GM12865 (cell line): ENCODE measurements around the gene MMEL1.

ENCODE experiments used
- DNase-seq: peaks from one replicate; pipeline ENCODE4 v3.0.0; 2010; ENCODE audit warnings: low read depth
- H3K4me3 ChIP-seq: 2 replicates; pipeline ENCODE4 v1.5.1; 2011; ENCODE audit warnings: mild to moderate bottlenecking, low read depth, low read length, control low read depth
- CTCF ChIP-seq: IDR thresholded peaks from 2 replicates; pipeline ENCODE4 v1.5.1; 2011; ENCODE audit warnings: low read length, control low read depth, low read depth, inconsistent platforms; ENCODE audit not compliant: insufficient read depth; ENCODE audit errors: missing control alignments

The MMEL1 gene

DNA sequence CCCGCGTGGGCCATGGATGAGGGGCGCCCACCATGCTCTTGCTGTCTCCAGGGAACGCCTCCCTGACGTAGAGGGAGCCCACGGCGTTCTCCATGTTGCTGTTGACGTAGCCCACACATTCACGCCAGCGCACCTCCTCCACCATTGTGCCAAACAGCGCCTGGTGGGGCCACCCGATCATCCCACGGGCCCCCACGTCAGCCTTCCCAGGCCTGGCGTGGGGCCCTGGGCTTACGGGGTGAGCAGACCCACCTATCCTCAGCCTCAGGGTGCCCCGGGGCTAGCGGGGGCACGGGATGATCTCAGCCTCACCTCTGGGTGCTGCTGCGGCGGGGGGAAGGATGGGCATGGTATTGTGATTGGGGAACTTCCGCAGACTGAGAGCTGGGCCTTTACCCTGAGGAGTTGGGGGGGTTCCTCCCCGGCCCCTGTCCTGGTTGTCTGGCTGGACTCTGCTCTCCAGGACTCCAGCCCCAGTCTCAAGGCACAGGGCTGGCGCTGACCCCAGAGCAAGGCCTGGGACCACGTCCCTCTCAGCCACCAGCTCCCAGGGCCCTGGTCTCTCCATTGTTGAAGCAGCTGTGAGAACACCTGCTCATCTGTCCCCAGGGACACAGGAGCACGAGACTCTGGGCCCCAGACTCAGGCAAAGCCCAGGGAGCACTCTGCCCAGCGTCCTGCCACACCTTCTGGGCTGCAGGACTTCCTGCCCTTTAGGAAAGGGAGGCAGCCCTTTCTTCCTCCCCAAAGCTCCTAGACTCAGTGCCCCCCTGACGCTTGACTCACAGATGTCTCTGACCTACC lies 36.1 kb downstream of the MMEL1 start:
- TF ChIP-seq CTCF: no peak
- no peak overlapping the region for H3K4me3 ChIP-seq
- no peak for DNase-seq

- no peak overlapping the region for H3K4me3 ChIP-seq
- TF ChIP-seq CTCF: no peak
- no peak for DNase-seq
Observed at GRCh38 chr1:2595812-2596529, 36.8 kb downstream of the MMEL1 start.

DNA sequence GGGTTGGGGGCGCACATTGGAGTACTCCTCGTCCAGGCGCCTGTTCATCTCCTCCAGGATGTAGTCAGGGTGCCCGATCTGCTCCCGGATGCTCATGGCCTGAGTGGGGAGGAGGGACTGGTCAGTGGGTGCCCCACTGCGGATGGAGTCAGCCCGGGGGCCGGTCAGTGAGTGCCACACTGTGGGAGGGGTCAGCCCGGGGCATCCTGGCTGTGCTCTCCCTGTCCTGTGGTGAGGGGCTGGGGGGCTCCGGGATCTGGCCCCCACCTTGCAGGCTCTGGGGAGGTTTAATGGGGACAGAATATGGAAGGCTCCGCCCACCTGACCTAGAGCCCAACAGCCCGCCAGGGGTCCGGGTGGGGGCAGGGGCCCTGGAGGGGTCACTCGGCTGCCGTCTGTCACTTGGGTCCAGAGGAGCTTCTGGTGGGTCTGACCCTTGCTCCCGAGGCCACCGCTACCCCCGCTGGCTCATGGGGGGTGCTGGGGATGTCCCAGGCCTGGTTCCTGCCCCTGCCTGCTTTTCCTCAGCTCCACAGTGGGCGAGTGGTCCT lies 37.5 kb downstream of the MMEL1 start:
- TF ChIP-seq CTCF: no peak

DNA sequence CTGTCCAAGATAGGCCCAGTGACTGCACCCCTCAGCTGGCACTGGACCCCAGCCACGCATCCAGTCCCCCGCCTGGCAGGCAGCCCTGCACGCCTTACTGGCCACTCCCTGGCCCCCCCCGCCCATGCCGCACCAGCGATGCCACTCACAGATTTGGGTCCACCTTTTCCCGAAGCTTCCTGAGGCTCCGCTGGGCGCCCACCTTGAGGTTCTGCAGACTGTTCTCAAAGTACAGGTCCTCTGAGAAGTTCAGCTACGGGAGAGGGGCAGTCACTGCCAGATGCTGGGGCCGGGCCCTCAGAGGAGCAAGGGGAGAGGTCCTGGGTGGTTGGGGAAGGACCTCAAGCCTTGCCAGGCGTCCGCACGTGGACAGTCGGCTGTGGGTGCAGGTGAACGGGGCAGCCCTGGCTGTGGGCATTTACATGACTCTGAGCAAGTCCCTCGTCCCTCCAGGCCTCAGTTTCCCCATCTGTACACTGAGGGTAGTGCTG lies 38.1 kb downstream of the MMEL1 start:
- DNase-seq: no peak
- no peak for TF ChIP-seq CTCF
- no peak overlapping the region for H3K4me3 ChIP-seq

More for the DNA sequence above, 37.5 kb downstream of the MMEL1 start:
- no peak for DNase-seq
- no peak overlapping the region for H3K4me3 ChIP-seq

DNA sequence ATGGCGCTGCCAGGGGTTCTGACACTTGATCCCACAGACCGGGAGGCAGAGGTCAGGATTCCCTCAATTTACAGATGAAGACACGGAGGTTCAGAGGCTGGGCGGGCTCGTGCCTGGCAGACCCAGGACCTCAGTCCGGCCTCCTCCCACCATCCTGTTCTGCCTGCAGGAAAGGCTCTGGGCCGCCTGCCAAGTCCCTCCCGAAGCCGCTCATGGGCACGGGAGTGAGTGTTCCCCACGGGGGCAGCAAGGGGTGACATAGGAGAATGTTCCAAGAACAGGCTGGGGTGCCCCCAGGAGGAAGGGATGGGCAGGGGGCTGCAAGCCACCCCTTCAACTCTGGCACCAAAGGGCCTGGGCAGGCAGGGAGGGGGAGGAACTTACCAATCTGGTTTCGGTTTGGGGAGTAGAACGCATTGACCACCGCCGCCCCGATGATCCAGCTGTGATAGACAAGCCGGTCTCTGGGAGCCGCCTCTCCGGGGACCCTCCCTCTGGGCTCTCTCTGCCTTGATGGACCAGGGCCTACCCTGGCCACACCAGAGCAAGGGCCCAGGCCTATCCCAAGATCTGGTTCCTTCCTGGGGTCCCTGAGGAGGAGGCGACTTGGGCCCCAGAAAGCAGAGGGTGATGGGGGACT lies 38.7 kb downstream of the MMEL1 start:
- DNase-seq: no peak
- H3K4me3 ChIP-seq: no peak overlapping the region
- no peak for TF ChIP-seq CTCF

DNA sequence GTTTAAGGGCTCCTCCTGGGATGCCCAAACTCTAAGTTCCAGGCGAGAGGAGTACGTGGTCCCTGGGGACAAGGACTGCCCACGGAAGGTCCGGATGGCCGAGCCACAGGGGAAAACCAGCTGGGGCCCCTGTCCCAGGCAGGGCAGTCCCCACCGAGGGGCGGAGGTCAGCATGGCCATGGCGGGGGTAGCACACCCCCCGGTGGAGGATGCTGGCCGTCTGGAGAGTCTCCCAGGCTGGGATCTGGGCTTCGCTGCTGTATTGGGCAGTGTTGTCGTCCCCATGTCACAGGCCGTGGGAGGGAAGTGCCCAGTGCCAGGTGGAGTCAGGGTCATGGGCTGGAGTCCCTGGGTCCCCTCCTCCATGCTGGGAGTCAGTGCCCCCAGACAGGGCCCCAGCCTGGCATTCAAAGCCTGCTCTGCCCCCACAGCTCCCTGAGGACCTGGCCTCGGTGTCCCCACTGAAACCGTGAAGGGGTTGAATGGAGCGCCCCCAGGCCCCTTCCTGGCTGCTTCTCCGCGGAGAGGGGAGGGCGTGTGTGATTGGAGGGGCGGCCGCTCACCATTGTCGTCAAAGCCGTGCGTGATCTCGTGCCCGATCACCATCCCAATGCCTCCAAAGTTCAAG lies 39.5 kb downstream of the MMEL1 start:
- H3K4me3 ChIP-seq: no peak overlapping the region
- DNase-seq: no peak
- TF ChIP-seq CTCF: no peak
